ENCODE results near the gene FAM217A. TPM values are rescaled to one million over a fixed set of nuclear protein-coding genes. Genes with fewer than 3 reads are reported as not detected.

The FAM217A gene
- total and polyA plus RNA-seq, 9 of the 15 experiments (the other 6 are each of a cell fraction or from before 2014, with no cell fraction given) = not detected

DNA sequence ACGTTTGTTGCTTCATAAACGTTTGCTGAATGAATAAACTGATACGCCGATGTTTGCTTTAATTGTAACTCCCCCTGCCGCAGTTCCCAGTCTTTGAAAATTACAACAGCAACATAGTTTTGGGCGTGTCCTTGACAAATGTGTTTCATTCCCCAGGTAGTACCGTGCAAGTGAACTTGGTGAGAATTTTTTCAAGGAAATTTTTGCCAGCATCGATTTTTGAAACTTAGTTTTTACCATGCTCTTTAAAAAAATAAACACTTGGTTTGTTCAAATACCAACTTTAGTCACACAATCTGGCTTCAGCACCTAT lies 60.1 kb downstream of the FAM217A start (continued):
- 0 out of 2 replicates have a peak, but pooled peaks have one; percentile 38 for TF ChIP-seq ADNP (tag; IDR thresholded peaks at IDR 0.05)
- TF ChIP-seq CEBPB (tag; IDR thresholded peaks at IDR 0.05) = peak; percentile 68
- 0 out of 2 replicates have a peak, but pooled peaks have one; percentile 29 for TF ChIP-seq BACH1 (tag; IDR thresholded peaks at IDR 0.05)
- TF ChIP-seq SMARCA4 (IDR thresholded peaks at IDR 0.05) = peak; percentile 35
- TF ChIP-seq NBN (IDR thresholded peaks at IDR 0.05; ENCODE audit: low read depth) = peak; percentile 23; the same call in 1 of the 2 replicates
- TF ChIP-seq FOXK2 (conservative IDR thresholded peaks at IDR 0.05 in 1 of 2, IDR thresholded peaks at IDR 0.05 in 1 of 2; ENCODE audit: low read depth in 2 of 2) = peak; percentile 48 to 71
- TF ChIP-seq MEF2A (IDR thresholded peaks at IDR 0.05; ENCODE audit: control insufficient read depth, low read depth, low read length) = 0 out of 2 replicates have a peak, but pooled peaks have one; percentile 27
- TF ChIP-seq SIN3A (IDR thresholded peaks at IDR 0.05; ENCODE audit: borderline replicate concordance in 2 of 2, control insufficient read depth in 1 of 2, low read depth in 2 of 2, low read length in 2 of 2) = peak in 1 of 2 experiments; percentile 42; a peak in 1 of 4 replicates
- no peak for TF ChIP-seq CBX1 (IDR thresholded peaks at IDR 0.05; ENCODE audit: low read depth)
- TF ChIP-seq, protein P1, sequence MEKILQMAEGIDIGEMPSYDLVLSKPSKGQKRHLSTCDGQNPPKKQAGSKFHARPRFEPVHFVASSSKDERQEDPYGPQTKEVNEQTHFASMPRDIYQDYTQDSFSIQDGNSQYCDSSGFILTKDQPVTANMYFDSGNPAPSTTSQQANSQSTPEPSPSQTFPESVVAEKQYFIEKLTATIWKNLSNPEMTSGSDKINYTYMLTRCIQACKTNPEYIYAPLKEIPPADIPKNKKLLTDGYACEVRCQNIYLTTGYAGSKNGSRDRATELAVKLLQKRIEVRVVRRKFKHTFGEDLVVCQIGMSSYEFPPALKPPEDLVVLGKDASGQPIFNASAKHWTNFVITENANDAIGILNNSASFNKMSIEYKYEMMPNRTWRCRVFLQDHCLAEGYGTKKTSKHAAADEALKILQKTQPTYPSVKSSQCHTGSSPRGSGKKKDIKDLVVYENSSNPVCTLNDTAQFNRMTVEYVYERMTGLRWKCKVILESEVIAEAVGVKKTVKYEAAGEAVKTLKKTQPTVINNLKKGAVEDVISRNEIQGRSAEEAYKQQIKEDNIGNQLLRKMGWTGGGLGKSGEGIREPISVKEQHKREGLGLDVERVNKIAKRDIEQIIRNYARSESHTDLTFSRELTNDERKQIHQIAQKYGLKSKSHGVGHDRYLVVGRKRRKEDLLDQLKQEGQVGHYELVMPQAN (IDR thresholded peaks at IDR 0.05; ENCODE audit: borderline replicate concordance) = peak; percentile 82; the same call in 1 of the 2 replicates
- no peak for TF ChIP-seq NR3C1 (CRISPR knock-in tag; IDR thresholded peaks at IDR 0.05)
- no peak for TF ChIP-seq POLR2AphosphoS5 (IDR thresholded peaks at IDR 0.05; ENCODE audit: control insufficient read depth, insufficient read depth, low read depth, low read length)
- no peak for TF ChIP-seq NONO (IDR thresholded peaks at IDR 0.05; ENCODE audit: low read depth in 2 of 2, low read length in 1 of 2)
- TF ChIP-seq KLF6 (CRISPR knock-in tag; IDR thresholded peaks at IDR 0.05; ENCODE audit: borderline replicate concordance) = 0 out of 2 replicates have a peak, but pooled peaks have one; percentile 28
- peak; percentile 40 for TF ChIP-seq SAP30 (IDR thresholded peaks at IDR 0.05; ENCODE audit: borderline replicate concordance, insufficient read depth, low read depth, low read length, poor library complexity, severe bottlenecking)
- TF ChIP-seq, protein P2, sequence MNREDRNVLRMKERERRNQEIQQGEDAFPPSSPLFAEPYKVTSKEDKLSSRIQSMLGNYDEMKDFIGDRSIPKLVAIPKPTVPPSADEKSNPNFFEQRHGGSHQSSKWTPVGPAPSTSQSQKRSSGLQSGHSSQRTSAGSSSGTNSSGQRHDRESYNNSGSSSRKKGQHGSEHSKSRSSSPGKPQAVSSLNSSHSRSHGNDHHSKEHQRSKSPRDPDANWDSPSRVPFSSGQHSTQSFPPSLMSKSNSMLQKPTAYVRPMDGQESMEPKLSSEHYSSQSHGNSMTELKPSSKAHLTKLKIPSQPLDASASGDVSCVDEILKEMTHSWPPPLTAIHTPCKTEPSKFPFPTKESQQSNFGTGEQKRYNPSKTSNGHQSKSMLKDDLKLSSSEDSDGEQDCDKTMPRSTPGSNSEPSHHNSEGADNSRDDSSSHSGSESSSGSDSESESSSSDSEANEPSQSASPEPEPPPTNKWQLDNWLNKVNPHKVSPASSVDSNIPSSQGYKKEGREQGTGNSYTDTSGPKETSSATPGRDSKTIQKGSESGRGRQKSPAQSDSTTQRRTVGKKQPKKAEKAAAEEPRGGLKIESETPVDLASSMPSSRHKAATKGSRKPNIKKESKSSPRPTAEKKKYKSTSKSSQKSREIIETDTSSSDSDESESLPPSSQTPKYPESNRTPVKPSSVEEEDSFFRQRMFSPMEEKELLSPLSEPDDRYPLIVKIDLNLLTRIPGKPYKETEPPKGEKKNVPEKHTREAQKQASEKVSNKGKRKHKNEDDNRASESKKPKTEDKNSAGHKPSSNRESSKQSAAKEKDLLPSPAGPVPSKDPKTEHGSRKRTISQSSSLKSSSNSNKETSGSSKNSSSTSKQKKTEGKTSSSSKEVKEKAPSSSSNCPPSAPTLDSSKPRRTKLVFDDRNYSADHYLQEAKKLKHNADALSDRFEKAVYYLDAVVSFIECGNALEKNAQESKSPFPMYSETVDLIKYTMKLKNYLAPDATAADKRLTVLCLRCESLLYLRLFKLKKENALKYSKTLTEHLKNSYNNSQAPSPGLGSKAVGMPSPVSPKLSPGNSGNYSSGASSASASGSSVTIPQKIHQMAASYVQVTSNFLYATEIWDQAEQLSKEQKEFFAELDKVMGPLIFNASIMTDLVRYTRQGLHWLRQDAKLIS (CRISPR knock-in tag; IDR thresholded peaks at IDR 0.05) = 0 out of 2 replicates have a peak, but pooled peaks have one; percentile 5
- peak; percentile 71; the same call in 1 of the 2 replicates for TF ChIP-seq ZNF717 (CRISPR knock-in tag; IDR thresholded peaks at IDR 0.05)
- TF ChIP-seq ZNF124 (CRISPR knock-in tag; IDR thresholded peaks at IDR 0.05) = no peak
- TF ChIP-seq ETV1 (tag; conservative IDR thresholded peaks at IDR 0.05; ENCODE audit: low read depth) = no peak
